H1 (cell line): ENCODE data around the gene PTPRE. TPM values are rescaled to one million over a fixed set of nuclear protein-coding genes. Genes with fewer than 3 reads are reported as not detected.

ENCODE experiments used
- CTCF ChIA-PET: fragments of 300-600 bp; sonication (Branson Sonifier 250); formaldehyde crosslinking; loops from one replicate; lab custom pipeline; 2021; ENCODE audit not compliant: partially characterized antibody; lab: Charles Lee
- POLR2A ChIA-PET: fragments of 300-600 bp; sonication (Branson Sonifier 250); formaldehyde crosslinking; loops from one replicate; lab custom pipeline; 2021; ENCODE audit warnings: inconsistent platforms; ENCODE audit not compliant: partially characterized antibody; lab: Charles Lee
- DNase-seq, 2 experiments: peaks; one replicate each; pipeline versions ENCODE4 v3.0.0 to v3.0.0-alpha.2; 2010 to 2022; ENCODE audit warnings: low spot score in 2 of 2, low read depth in 1 of 2, mixed read lengths in 1 of 2
- FAIRE-seq: peaks from 2 replicates; lab custom pipeline; 2011; peaks lifted over from hg19 to GRCh38; lab: Jason Lieb, UNC
- H2AFZ ChIP-seq: 2 replicates; pipeline ENCODE4 v1.8.1; 2012; ENCODE audit warnings: low read length, inconsistent platforms
- H2AK5ac ChIP-seq: 2 replicates; pipeline ENCODE4 v1.6.1; 2013; ENCODE audit warnings: low read depth, low read length
- H2BK120ac ChIP-seq: replicated peaks from 2 replicates; pipeline ENCODE3; 2013; ENCODE audit warnings: low read depth, low read length, inconsistent platforms
- H2BK12ac ChIP-seq: 2 replicates; pipeline ENCODE4 v1.6.1; 2013; ENCODE audit warnings: low read depth, low read length
- H2BK15ac ChIP-seq: 2 replicates; pipeline ENCODE4 v1.6.1; 2013; ENCODE audit warnings: low read length
- H2BK20ac ChIP-seq: 2 replicates; pipeline ENCODE4 v1.6.1; 2013; ENCODE audit warnings: low read length
- H2BK5ac ChIP-seq: 2 replicates; pipeline ENCODE4 v1.6.1; 2013; ENCODE audit warnings: low read depth, low read length
- H3K14ac ChIP-seq: 2 replicates; pipeline ENCODE4 v1.6.1; 2013; ENCODE audit warnings: inconsistent platforms; ENCODE audit not compliant: insufficient read length
- H3K18ac ChIP-seq: 2 replicates; pipeline ENCODE4 v1.6.1; 2013; ENCODE audit warnings: low read length; ENCODE audit errors: extremely low read depth
- H3K23ac ChIP-seq: 2 replicates; pipeline ENCODE4 v1.6.1; 2013; ENCODE audit warnings: inconsistent platforms; ENCODE audit not compliant: insufficient read length
- H3K23me2 ChIP-seq: 2 replicates; pipeline ENCODE4 v1.6.1; 2013; ENCODE audit warnings: low read depth, low read length
- H3K27ac ChIP-seq: 2 replicates; pipeline ENCODE4 v1.6.1; 2011; ENCODE audit warnings: low read depth, low read length, inconsistent platforms
- H3K27me3 ChIP-seq, 4 experiments: replicated peaks in 1 of 4; 1 replicate in 1 of 4; 2 replicates in 3 of 4; pipeline versions ENCODE4 v1.6.1 to v1.8.1; 2011 to 2013; ENCODE audit warnings: low read length in 3 of 4, mild to moderate bottlenecking in 3 of 4, inconsistent platforms in 2 of 4, mixed read lengths in 2 of 4, moderate library complexity in 1 of 4; ENCODE audit not compliant: control insufficient read depth in 3 of 4, insufficient read depth in 3 of 4; ENCODE audit errors: extremely low read depth in 1 of 4
- H3K36me3 ChIP-seq, 4 experiments: 2 replicates each; pipeline versions ENCODE4 v1.6.1 to v1.8.1; 2011 to 2013; ENCODE audit warnings: mild to moderate bottlenecking in 4 of 4, low read length in 3 of 4, moderate library complexity in 2 of 4, control low read depth in 1 of 4, inconsistent platforms in 1 of 4; ENCODE audit not compliant: insufficient read depth in 4 of 4, control insufficient read depth in 2 of 4
- H3K4ac ChIP-seq: replicated peaks from 2 replicates; pipeline ENCODE3; 2013; ENCODE audit warnings: low read length, low read depth, mixed read lengths, inconsistent platforms; ENCODE audit not compliant: insufficient read length
- H3K4me1 ChIP-seq, 4 experiments: replicated peaks in 1 of 4; 1 replicate in 1 of 4; 2 replicates in 3 of 4; pipeline versions ENCODE4 v1.6.1 to v1.8.1; 2011 to 2013; ENCODE audit warnings: low read length in 3 of 4, inconsistent platforms in 2 of 4, mixed read lengths in 1 of 4; ENCODE audit not compliant: insufficient read depth in 4 of 4, control insufficient read depth in 3 of 4
- H3K4me2 ChIP-seq, 2 experiments: 2 replicates each; pipeline versions ENCODE4 v1.6.1 to v1.8.1; 2011 to 2013; ENCODE audit warnings: low read depth in 2 of 2, low read length in 2 of 2, control low read depth in 1 of 2, inconsistent platforms in 1 of 2, mild to moderate bottlenecking in 1 of 2; ENCODE audit not compliant: insufficient read depth in 1 of 2
- H3K4me3 ChIP-seq, 4 experiments: fragments of 200-600, 300-600 bp in 1 of 4; sonication (generic), shearing (Covaris generic), sonication (Bioruptor Twin) in 1 of 4; 2 replicates each; pipeline versions ENCODE4 v1.5.1 to v1.8.1; 2011 to 2016; ENCODE audit warnings: low read length in 4 of 4, low read depth in 3 of 4, control low read depth in 2 of 4, inconsistent platforms in 2 of 4, mild to moderate bottlenecking in 2 of 4, mixed read lengths in 1 of 4, moderate library complexity in 1 of 4; ENCODE audit not compliant: insufficient read depth in 2 of 4; ENCODE audit errors: extremely low read depth in 1 of 4
- H3K56ac ChIP-seq: replicated peaks from 2 replicates; pipeline ENCODE3; 2013; ENCODE audit warnings: low read depth, mild to moderate bottlenecking, mixed read lengths, low read length, inconsistent platforms; ENCODE audit not compliant: insufficient read length
- H3K79me1 ChIP-seq: 2 replicates; pipeline ENCODE4 v1.6.1; 2013; ENCODE audit warnings: low read depth, low read length, control low read depth
- H3K79me2 ChIP-seq, 2 experiments: 2 replicates each; pipeline versions ENCODE4 v1.6.1 to v1.8.1; 2012 to 2013; ENCODE audit warnings: low read length in 2 of 2, mild to moderate bottlenecking in 2 of 2, inconsistent platforms in 1 of 2; ENCODE audit not compliant: insufficient read depth in 2 of 2, control insufficient read depth in 1 of 2
- H3K9ac ChIP-seq, 4 experiments: replicated peaks in 1 of 4; 1 replicate in 1 of 4; 2 replicates in 3 of 4; pipeline versions ENCODE4 v1.6.1 to v1.8.1; 2011 to 2013; ENCODE audit warnings: low read depth in 3 of 4, low read length in 3 of 4, control low read depth in 2 of 4, mild to moderate bottlenecking in 2 of 4, moderate library complexity in 2 of 4, inconsistent platforms in 1 of 4; ENCODE audit errors: extremely low read depth in 1 of 4
- H3K9me3 ChIP-seq, 2 experiments: 2 replicates each; pipeline versions ENCODE4 v1.6.1 to v1.8.1; 2012 to 2013; ENCODE audit warnings: mild to moderate bottlenecking in 2 of 2, moderate library complexity in 2 of 2, control low read depth in 1 of 2, inconsistent platforms in 1 of 2, low read depth in 1 of 2, low read length in 1 of 2, mixed read lengths in 1 of 2; ENCODE audit not compliant: insufficient read depth in 2 of 2
- H4K20me1 ChIP-seq, 2 experiments: replicated peaks in 1 of 2; 2 replicates each; pipeline versions ENCODE3 to v1.8.1; 2011 to 2013; ENCODE audit warnings: inconsistent platforms in 2 of 2, low read length in 2 of 2, mild to moderate bottlenecking in 1 of 2; ENCODE audit not compliant: insufficient read depth in 2 of 2, control insufficient read depth in 1 of 2
- H4K5ac ChIP-seq: 2 replicates; pipeline ENCODE4 v1.6.1; 2013; ENCODE audit warnings: low read length, low read depth, mixed read lengths, inconsistent platforms; ENCODE audit not compliant: insufficient read length
- H4K8ac ChIP-seq: 2 replicates; pipeline ENCODE4 v1.8.0; 2013; ENCODE audit warnings: mild to moderate bottlenecking, moderate library complexity, low read length, inconsistent platforms; ENCODE audit not compliant: insufficient read depth; ENCODE audit errors: extremely low read depth
- H4K91ac ChIP-seq: replicated peaks from 2 replicates; pipeline ENCODE3; 2013; ENCODE audit warnings: low read length, mixed read lengths, inconsistent platforms; ENCODE audit not compliant: insufficient read length
- CBX5 ChIP-seq: fragments of 300-800, 300-1000 bp; sonication (generic); IDR thresholded peaks from 2 replicates; pipeline ENCODE4 v1.7.1; 2016; ENCODE audit warnings: antibody characterized with exemption, low read length, low read depth
- EZH2 ChIP-seq: fragments of 200-600 bp; sonication (generic); IDR thresholded peaks from 2 replicates; pipeline ENCODE4 v1.7.1; 2012; ENCODE audit warnings: low read depth, mild to moderate bottlenecking, moderate library complexity, low read length, inconsistent platforms; ENCODE audit not compliant: severe bottlenecking
- HDAC6 ChIP-seq: IDR thresholded peaks from one replicate; pipeline ENCODE4 v1.7.1; 2012; ENCODE audit warnings: low read depth, mild to moderate bottlenecking, inconsistent platforms, low read length, moderate library complexity
- NANOG ChIP-seq: IDR thresholded peaks from 2 replicates; pipeline ENCODE4 v1.6.1; 2011; ENCODE audit warnings: low read length, low read depth, mild to moderate bottlenecking, inconsistent platforms; ENCODE audit not compliant: insufficient read depth, poor library complexity, severe bottlenecking
- POU5F1 ChIP-seq: IDR thresholded peaks from 2 replicates; pipeline ENCODE4 v1.6.1; 2011; ENCODE audit warnings: low read depth, mild to moderate bottlenecking, low read length, moderate library complexity
- SAP30 ChIP-seq: fragments of 300-600 bp; sonication (generic); IDR thresholded peaks from 2 replicates; pipeline ENCODE4 v1.7.1; 2012; ENCODE audit warnings: low read length, moderate library complexity, mild to moderate bottlenecking, inconsistent platforms; ENCODE audit not compliant: insufficient read depth, insufficient replicate concordance
- polyA plus RNA-seq, 7 experiments: library from polyadenylated mRNA; depleted of rRNA in 3 of 7; stranded (reverse) in 5 of 7; unstranded in 2 of 7; fragments of >200 nt in 5 of 7; fragments of 200-250 nt in 2 of 7; gene quantifications; 1 replicate in 5 of 7; 2 replicates in 1 of 7; 4 replicates in 1 of 7; pipeline versions ENCODE4 v1.2.1 to v1.2.3, GENCODE V29; 2011 to 2013; ENCODE audit warnings: missing spikeins in 2 of 7, mixed read lengths in 2 of 7
- total RNA-seq: library from RNA; stranded (reverse); fragmentation: NEBNext Ultra II Directional; extraction: Animal tissue kit (Norgen Biotek cat#: 25700); gene quantifications from 2 replicates; pipeline ENCODE4 v1.2.1, GENCODE V29; 2021

The PTPRE gene
- total and polyA plus RNA-seq, 2 of the 8 experiments (the other 6 are each of a cell fraction or from before 2014, with no cell fraction given), result 0.33 to 0.54 TPM

DNA sequence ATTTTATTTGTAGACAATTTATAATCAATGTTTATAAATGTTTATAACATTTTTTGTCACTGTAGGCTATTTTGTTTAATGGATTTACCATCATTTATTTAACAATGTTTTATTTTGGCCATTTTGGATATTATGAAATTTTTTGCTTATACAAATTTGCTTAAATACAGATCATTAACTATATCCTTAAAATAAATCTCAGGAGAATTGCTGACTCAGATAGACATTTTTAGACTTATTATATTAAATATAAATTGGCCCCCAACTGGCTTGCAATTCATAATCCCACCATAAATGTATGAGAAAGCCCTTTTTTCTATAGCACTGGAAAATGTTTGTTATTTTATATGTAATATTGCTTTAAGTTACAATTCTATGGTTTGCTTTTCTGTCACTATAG, 10.3 kb upstream of the PTPRE start:
- no peak overlapping the region for H3K4ac ChIP-seq
- H3K27me3 ChIP-seq, result no peaks in the 10 kb centered on the region
- H3K36me3 ChIP-seq, result no peaks in the 10 kb centered on the region
- H2AFZ ChIP-seq, result no peak overlapping the region
- no peak overlapping the region for H2BK15ac ChIP-seq
- no peak overlapping the region for H3K56ac ChIP-seq
- TF ChIP-seq POU5F1 (no peak), NANOG (no peak), CBX5 (no peak), HDAC6 (no peak), EZH2 (no peak), SAP30 (no peak)
- no peak overlapping the region for H4K5ac ChIP-seq
- ChIA-PET CTCF (interaction anchor here (1.6 kb wide), 1 partner anchor 9 kb away, joined by 5 read pairs; no protein-coding TSS in a partner anchor), POLR2A (no interaction called here)
- H3K9me3 ChIP-seq, result no peaks in the 10 kb centered on the region
- no peak overlapping the region for H2AK5ac ChIP-seq
- DNase-seq, result no peak
- H3K18ac ChIP-seq, result no peak overlapping the region
- H3K4me2 ChIP-seq, result no peak overlapping the region
- H3K23ac ChIP-seq, result no peak overlapping the region
- no peak overlapping the region for H3K27ac ChIP-seq
- no peak overlapping the region for H3K4me3 ChIP-seq
- no peaks in the 10 kb centered on the region for H3K79me1 ChIP-seq
- no peak overlapping the region for H4K8ac ChIP-seq
- H2BK120ac ChIP-seq, result no peak overlapping the region
- no peaks in the 10 kb centered on the region for H4K20me1 ChIP-seq
- no peak overlapping the region for H2BK12ac ChIP-seq
- FAIRE-seq, result no peak
- no peak overlapping the region for H2BK20ac ChIP-seq
- no peak overlapping the region for H3K14ac ChIP-seq
- H3K79me2 ChIP-seq, result no peaks in the 10 kb centered on the region
- no peak overlapping the region for H3K9ac ChIP-seq
- H2BK5ac ChIP-seq, result no peak overlapping the region
- H3K23me2 ChIP-seq, result no peaks in the 10 kb centered on the region
- H3K4me1 ChIP-seq, result no peaks in the 10 kb centered on the region
- no peak overlapping the region for H4K91ac ChIP-seq
